ENCODE results near the gene PWWP2B. TPM values are rescaled to one million over a fixed set of nuclear protein-coding genes. Genes with fewer than 3 reads are reported as not detected.

PWWP2B gene
- total RNA-seq, 1 donor: 36.6 TPM

DNA sequence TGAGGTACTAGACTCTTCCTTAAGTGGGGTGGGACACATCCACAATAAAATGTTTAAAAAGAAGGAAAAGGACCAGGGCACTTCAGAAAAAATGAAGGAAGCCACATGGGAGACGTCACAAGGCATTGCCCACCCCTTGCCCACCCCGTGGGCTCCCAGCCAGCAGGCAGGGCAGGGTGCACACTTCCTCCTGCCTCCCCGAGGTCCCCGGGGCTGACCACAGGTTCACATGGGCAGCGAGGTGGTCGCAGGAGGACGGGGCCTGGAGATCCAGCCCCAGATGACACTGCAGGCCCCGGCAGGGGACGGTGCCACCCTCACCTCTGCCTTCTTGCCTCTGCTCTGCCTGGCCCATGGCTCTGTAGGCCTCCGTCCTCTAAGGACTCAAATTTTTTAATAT is 45.6 kb downstream of the PWWP2B start:
- peak in 1 of 3 donors; percentile 41 for DNase-seq (ENCODE audit: low read depth in 2 of 3, low spot score in 2 of 3)

DNA sequence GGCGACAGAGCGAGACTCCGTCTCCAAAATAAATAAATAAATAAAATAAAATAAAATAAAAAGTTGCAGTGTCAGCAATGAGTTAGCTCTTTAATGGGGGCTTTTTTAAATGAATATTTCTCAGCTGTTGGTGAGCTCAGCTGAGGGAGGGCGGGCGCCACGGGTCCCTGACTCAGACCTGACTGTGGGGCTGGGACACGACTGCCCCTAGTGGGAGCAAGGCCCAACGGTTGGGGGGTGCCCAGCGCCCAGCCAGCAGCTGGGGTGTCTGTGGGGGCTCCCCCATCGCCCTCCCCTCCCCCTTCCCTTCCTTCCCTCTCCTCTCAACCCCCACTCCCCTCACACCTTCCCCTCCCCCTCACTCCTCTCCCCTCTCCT is 46.6 kb downstream of the PWWP2B start:
- peak in 1 of 3 donors; percentile 97 for DNase-seq (ENCODE audit: low read depth in 2 of 3, low spot score in 2 of 3)

DNA sequence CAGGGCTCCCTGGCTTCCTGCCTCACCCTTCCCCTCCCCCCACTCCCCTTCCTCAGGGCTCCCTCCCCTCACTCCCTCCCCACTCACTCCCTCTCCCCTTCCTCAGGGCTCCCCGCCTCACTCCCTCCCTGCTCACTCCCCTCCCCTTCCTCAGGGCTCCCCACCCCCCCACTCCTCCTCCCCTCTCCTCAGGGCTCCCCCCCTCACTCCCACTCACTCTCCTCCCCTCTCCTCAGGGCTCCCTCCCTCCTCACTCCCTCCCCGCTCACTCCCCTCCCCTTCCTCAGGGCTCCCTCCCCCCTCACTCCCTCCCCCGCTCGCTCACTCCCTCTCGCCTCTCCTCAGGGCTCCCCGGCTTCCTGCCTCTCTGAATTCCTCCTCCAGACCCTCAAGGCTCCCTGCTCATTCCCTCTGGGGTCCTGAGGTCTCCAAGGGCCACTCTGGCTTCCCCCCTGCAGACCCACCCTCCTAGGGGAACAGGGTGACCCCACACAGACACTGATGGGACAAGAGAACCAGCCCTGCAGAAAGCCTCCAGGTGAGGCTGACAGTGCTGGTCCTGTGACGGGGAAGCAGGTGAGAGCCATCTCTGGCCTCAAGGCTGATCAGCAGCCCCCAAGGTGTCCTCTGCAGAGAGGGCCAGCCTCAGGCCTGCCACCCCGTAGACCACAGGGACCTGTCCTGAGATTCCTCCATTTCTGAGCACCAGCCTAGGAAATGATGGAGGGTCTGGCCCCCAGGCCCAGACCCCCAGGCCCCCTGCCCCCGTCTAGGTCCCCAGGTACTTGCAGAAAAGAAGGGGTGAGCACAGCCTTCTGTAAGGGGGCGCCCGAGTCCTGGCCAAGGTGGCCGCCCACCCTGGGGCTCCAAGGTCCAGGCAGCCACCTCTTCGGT is 47.2 kb downstream of the PWWP2B start:
- peak in 2 of 3 donors; percentile 93 to 98 for DNase-seq (ENCODE audit: low read depth in 2 of 3, low spot score in 2 of 3)

DNA sequence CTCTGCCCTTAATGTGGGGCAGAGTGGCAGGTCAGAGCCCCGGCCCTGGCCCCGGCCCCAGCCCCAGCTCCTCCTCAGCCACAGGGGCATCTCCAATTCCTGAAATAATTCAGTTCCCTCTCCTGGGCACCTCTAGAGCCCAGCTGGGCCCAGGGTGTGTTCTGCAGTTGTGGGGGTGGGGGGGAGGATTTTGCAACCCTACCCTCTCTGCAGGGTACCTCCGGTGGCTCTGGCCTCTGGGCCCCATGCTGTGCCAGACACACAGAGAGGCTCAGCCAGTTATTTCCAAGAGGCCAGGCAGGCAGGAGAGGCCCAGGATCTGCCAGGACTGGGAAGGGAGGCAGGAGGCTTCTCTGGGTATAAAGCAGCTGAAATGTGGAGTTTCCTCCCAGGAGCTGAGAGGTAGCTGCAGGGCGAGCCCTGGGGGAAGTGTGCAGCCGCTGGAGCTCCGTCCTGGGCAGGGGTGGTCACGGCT is 47.9 kb downstream of the PWWP2B start:
- DNase-seq (ENCODE audit: low read depth in 2 of 3, low spot score in 2 of 3): no peak

DNA sequence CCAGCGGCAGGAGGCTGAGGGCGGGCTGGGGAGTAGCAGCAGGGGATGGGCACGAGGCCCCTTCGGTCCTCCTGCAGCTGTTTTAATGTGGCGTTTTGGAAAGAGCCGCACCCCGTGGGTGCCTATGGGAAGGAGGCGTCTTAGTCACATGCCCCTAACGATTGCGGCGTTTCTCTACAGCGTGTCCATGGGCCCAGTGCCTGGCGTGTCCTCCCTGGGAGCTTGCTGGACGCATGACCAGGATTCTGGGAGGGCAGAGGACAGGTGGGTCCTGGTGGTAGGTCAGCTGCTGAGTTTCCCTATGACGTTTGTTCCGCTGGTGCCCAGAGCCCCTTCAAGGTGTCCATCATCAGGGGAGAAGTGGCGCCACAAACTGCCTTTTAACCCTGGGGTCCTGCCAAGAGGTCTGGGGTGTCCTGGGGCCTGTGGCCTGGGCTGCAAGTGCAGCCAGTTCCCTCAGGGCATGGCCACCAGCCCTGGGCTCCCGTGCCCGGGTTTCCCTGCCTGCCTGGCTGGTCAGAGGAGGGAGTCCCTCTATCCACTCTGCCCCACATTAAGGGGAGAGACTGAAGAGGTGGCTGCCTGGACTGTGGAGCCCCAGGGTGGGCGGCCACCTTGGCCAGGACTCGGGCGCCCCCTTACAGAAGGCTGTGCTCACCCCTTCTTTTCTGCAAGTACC is 48.7 kb downstream of the PWWP2B start:
- DNase-seq (ENCODE audit: low read depth in 2 of 3, low spot score in 2 of 3): no peak

DNA sequence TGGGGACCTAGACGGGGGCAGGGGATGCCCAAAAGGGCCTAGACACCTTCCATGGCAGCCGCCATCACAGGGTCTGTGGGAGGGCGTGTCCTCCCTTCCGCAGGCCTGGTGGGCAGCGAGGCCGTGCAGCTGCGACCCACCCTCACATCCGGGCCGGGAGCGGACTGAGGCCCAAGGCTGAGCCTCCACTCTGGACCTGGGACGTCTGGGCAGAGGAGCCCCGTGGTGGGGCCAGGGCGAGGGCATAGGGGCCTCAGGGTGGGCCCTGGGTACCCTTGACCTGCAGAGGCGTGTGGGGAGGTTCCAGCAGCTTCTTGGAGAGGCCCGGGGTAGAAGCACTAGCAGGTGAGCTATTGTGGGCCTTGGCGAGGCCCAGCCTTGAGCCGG is 49.2 kb downstream of the PWWP2B start:
- DNase-seq (ENCODE audit: low read depth in 2 of 3, low spot score in 2 of 3): no peak

DNA sequence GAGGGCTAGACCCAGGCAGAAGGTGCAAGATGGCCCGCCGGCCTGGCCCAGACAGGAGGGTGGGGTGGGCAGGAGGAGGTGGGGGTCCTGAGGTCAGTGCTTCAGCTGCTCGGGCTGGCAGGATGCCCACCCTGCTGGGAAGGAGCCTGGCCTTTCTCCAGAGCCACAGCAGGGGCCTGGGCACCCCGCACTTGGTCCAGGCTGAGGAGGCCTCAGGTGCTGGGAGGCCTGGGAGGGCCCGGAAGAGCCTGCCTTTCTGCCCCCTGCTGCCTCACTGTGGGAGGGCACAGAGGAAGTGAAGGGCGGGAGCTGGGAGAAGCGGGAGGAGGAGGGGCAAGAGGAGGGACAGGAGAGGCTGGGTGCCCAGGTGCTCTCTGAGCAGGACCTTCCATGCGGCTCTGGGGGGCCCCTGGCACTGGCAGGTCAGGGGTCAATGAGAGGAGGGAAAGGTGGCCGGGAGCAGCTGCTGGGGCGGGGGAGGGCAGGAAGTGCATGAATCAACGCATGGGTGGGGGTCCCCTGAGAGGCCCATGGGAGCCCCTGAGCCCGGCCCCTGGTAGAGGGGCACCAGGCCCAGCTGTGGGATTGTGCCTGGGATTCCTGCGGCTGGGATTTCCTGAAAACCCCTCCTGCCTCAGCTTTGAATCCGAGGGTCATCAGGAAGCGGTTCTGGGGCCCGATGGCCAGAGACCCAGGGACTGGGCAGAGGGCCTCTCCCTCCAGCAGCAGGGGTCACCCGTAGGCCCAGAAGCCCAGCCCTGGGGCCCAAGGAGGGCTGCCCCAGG is 49.9 kb downstream of the PWWP2B start:
- peak in 2 of 3 donors; percentile 64 to 72 for DNase-seq (ENCODE audit: low read depth in 2 of 3, low spot score in 2 of 3)

DNA sequence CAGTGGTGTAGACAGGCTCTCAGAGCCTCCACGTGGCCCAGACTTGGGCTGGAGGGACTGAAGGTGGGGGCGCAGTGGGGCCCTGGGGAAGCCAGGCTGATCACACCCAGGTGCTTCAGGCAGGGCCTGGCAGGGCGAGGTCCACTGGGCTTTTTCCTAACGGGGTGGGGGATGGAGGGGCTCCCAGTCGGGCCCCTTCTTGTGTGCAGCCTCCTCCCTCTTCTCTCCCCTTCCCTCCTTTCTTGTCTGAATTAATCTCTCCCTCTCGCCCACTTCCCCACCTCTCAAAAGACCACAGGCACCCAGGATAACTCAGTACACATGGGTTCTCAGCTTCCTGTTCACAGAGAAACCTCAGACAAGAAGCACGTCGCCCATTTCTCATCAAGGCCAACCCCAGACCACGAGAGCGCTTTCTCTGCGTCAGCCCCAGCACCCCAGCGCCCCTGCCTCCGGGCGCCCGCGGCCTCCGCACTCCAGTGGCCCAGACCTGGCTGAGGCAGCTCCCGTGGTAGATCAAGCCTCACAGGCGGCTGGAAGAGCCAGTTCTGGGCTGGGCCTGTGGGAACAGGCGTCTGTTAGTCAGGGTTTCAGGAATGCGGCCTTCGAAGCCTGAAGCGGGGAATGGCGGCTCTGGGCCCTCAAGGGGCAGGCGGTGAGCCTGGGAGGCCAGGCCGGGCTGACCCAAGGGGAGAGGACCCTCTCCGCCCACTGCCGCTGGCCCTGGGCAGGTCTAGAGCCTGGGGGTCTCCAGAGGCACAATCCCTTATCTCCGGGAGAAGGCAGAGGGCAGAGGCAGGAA is 50.6 kb downstream of the PWWP2B start:
- peak; percentile 63 to 73 (median 69) for DNase-seq (ENCODE audit: low read depth in 2 of 3, low spot score in 2 of 3)

DNA sequence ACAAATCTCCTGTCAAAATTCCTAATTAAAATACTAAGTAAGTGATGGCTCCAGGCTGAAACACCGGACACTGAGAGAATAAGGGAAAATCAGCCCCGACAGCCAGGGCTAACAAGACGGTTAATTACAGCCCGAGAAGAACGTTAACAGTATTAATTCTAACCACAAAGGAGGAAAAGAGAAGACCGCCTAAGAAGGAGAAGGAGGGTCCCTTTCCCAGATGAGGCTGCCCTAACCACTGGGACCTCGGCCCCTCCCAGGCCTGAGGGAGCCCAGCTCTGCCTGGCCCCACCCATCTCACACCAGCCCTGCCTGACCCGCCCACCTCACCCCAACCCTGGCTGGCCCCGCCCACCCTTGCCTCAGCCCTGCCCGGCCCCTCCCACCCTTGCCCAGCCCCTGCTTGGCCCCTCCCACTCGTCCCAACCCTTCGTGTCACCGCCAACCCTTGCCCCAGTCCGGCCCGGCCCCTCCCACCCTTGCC is 51.3 kb downstream of the PWWP2B start:
- DNase-seq (ENCODE audit: low read depth in 2 of 3, low spot score in 2 of 3): peak in 2 of 3 donors; percentile 74 to 81

DNA sequence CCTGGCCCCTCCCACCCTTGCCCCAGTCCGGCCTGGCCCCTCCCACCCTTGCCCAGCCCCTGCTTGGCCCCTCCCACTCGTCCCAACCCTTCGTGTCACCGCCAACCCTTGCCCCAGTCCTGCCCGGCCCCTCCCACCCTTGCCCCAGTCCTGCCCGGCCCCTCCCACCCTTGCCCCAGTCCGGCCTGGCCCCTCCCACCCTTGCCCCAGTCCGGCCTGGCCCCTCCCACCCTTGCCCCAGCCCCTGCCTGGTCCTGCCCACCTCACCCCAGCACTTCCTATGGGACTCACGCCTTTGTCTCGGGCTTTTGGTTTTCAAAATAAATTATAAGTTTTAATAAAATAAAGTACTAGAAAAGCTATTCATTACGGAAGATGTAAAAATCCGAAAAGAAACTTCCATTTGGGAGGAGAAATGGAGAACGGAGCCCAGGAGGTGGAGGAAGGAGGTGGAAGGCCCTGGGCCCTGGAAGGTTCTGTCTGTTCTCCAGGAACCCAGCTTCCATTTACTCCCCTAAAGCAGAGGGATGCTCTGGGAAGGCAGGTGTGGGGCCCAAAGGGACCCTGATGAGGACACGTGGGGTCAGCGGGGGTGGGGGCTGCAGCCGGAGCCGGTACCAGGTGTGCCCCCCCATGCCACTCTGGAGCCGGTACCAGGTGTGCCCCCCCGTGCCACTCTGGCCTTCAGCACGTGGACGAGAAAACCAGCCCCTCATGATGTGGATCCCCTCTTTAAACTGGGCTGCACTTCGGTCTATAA is 52.2 kb downstream of the PWWP2B start:
- DNase-seq (ENCODE audit: low read depth in 2 of 3, low spot score in 2 of 3): no peak

DNA sequence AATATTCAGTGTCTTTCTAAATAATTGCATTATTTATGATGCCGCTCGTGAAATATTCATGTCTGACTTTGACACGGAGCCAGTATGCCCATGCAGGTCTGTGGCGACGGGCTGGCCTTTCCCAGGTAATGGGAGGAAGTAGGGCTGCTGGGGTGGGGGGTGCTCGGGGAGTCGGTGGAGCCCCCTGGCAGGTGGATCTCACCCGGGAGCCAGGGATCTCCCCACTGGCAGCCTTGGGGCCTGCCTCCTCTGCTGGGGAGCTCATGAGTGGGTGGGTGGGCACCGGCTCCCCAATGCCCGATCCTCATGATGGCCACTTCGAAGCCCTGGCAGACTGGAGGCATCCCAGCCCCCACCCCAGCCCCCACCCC is 52.8 kb downstream of the PWWP2B start:
- no peak for DNase-seq (ENCODE audit: low read depth in 2 of 3, low spot score in 2 of 3)

DNA sequence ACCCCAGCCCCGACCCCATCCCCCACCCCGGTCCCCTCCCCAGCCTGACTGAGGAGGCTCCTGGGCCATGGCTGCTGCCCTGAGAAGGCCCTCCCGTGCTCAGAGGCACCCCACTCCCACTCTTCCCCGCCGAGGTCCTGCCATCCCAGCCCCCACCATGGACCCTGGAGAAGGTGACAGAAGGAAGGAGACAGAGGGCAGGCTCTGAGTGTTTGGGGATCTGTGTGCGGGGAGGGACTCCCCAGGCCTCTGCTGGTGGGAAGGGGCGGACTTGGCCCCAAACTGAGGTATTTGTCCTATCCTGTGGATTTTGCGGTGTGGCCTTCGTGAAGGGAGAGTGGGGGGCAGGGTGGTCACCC is 53.4 kb downstream of the PWWP2B start:
- DNase-seq (ENCODE audit: low read depth in 2 of 3, low spot score in 2 of 3): no peak

DNA sequence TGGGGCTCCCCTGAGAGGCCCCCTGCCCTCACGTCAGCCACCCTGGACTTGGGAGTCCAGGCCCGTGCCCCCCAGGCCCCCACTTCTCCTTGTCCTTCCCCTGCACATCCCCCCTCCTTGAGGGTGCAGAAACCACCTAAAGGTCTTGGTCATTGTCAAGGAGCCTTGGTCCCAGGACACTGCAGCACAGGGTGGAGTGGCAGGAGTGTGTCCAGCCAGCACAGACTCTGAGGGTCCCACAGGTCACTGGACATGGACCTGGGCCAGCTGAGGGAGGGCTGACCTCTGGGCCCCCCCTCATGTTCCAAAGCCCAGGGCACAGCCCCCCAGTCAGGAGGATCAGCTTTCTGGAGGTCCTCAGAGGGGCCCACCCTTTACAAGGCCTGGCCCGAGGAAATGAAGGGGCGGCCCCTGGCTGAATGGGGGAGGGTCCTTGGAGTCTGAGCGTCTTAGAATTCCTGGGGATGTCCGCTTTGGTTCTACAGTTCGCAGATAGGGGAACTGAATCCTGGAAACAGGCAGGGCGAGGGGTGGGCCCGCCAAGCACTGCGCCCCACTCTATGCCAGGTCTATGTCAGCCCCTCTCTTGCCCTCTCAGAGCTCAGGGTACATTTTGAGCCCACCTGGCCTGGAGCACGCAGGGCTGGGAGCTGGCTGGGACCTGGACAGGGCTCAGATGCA is 54.0 kb downstream of the PWWP2B start:
- no peak for DNase-seq (ENCODE audit: low read depth in 2 of 3, low spot score in 2 of 3)

DNA sequence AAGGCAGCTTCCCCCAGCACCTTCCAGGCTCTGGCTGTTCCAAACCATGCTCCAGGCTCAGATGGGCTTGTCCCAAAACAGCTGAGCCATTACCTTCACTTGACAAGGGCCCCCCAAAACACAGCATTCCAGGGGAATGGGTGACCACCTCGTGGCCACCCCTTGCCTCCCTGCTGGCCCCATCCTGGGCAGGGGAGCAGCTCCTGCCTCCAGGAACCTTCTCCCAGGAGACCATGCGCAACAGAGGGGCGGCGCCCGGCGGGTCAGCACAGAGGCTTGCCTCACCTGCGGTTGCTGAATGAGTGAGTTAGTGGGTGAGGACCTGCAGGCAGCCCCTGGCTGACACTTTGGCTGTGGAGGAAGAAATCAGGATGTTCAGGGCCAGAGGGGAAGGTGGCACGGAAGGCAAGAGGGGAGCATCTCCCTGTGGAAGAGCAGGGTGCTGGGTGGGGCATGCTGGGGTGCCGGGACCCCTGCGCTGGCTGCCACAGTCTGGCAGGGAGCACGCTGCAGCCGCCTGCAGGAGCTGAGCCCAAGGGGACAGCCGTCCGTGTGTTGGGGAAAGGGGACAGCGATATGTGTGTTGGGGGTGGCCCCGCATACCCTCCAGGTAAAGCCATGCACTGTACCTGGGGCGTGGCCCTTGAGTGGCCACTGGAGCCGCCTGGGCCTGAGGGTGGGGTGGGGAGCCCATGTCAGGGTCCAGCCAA is 54.7 kb downstream of the PWWP2B start:
- DNase-seq (ENCODE audit: low read depth in 2 of 3, low spot score in 2 of 3): no peak

DNA sequence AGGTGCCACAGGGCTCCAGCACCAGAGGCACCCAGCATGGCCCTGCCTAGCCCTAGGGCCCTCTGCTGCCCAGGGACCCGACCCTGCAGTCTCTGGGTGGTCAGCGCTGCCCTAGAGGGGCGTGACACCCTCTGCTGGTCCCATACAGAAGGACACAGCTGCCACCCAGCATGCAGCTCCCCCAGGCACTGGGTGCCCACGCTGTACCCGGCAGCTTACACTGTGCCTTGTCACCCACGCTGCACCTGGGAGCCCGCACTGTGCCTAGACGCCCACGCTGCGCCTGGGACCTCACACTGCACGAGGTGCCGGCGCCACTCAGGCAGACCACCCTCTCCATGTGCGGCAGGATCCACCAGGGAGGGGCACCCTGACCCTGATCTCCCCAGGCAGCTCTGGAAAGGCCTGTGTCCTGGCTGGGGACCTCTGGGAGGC is 55.2 kb downstream of the PWWP2B start:
- DNase-seq (ENCODE audit: low read depth in 2 of 3, low spot score in 2 of 3): no peak

DNA sequence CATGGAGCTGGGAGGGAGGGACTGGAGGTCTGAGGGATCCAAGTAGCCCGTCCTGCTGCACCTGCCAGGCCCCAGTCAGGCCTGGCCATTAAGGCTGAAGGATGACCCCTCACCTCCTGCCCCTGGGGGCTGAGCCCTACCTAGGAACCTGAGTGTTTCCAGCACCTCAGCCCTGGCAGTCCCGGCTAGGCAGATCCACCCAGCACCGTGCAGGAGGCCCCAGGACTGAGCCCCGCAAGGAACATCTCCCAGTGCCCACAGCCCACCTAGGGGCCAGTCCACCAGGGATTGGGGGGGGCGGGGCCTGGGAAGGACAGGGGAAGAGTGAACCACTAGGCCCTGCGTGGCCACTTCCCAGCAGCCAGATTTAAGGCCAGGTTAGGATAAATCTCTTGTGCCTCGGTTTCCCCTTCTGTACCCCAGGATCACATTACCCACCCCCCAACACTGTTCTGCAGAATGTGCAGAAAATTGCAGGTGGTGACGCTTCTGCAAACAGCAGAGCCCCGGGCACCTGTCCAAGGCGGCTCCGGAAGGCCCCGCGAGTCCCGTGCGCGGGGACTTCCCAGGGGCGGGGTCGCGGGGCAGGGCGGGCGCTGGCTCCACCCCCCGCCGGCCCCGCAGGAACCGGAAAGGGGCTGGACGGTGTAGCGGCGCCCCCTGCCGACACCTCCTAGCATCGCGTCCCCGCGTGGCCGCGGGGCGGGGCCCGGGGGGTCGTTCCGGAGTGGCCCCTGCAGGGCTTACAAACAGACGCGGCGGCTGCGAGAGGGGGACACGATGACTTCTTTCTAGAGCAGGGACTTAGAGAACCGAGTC is 55.9 kb downstream of the PWWP2B start:
- DNase-seq (ENCODE audit: low read depth in 2 of 3, low spot score in 2 of 3): peak; percentile 84 to 92 (median 90)

DNA sequence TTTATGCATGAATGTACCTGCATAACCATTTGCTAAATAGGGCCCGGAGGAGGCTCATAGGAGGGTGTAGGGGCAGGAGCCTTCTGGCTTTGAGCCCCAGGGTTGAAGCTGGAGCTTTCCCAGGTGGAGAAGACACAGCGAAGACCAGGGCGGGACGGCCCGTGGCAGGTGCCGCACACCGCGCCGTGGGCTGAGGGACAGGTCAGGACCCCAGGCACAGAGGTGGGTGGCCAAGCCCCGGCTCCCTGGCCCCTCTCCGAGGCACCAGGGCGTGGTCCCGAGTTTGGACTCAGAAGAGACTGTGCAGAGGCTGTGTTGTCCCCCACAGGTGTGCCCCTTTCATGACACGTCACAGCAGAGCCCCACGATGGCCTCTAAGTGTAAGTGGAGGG is 56.5 kb downstream of the PWWP2B start:
- DNase-seq (ENCODE audit: low read depth in 2 of 3, low spot score in 2 of 3): no peak
